DOHH2 (cell line): ENCODE measurements around the gene TULP1.

Experiments
- EZH2phosphoT487 ChIP-seq: fragments of 200-600 bp; sonication (generic); IDR thresholded peaks from 2 replicates; pipeline ENCODE4 v1.6.1; 2017; ENCODE audit warnings: borderline replicate concordance, mild to moderate bottlenecking, antibody characterized with exemption, low read length, moderate library complexity, mixed read lengths
- TF ChIP-seq, protein P1 (sequence below): fragments of 200-600 bp; sonication (generic); IDR thresholded peaks from one replicate; pipeline ENCODE4 v1.5.1; 2014; ENCODE audit warnings: antibody characterized with exemption, mild to moderate bottlenecking, low read depth, low read length; ENCODE audit not compliant: poor library complexity, severe bottlenecking

DNA sequence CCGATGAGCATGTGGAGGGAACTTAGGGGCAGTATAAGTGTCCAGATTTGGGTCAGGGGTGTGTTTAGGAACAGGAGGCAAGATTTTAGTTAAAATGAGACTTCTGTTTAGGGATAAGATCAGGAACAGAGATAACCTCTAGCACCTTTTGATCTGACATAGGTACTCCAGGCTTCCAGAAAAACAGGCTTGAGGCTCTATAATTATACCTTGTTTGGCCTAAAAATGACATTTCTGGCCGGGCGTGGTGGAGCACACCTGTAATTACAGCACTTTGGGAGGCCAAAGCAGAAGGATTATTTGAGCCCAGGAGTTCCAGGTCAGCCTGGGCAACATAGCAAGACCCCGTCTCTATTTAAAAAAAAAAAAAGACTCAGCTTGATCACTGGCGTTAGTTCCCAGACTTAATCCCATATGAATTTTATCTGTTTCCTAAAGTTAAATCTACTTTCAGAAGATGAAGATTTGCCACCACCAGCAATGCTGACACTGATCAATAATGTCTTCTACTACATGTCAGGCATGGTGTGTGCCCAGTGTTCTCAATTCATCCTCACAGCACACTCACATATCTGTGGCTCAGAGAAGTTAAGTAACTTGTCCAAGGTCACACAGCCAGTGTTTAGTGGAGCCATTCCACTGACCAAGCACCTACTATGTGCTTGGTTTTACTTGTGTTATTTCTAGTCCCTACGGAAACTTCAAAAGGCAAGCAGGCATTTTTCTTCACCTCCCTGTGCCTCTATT, 6.0 kb upstream of the TULP1 start:
- TF ChIP-seq, protein P1, sequence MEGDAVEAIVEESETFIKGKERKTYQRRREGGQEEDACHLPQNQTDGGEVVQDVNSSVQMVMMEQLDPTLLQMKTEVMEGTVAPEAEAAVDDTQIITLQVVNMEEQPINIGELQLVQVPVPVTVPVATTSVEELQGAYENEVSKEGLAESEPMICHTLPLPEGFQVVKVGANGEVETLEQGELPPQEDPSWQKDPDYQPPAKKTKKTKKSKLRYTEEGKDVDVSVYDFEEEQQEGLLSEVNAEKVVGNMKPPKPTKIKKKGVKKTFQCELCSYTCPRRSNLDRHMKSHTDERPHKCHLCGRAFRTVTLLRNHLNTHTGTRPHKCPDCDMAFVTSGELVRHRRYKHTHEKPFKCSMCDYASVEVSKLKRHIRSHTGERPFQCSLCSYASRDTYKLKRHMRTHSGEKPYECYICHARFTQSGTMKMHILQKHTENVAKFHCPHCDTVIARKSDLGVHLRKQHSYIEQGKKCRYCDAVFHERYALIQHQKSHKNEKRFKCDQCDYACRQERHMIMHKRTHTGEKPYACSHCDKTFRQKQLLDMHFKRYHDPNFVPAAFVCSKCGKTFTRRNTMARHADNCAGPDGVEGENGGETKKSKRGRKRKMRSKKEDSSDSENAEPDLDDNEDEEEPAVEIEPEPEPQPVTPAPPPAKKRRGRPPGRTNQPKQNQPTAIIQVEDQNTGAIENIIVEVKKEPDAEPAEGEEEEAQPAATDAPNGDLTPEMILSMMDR = no peak
- TF ChIP-seq EZH2phosphoT487 = no peak
